Right ventricle myocardium inferior (tissue), 1 donor: ENCODE results near the gene HDLBP. TPM values are rescaled to one million over a fixed set of nuclear protein-coding genes. Genes with fewer than 3 reads are reported as not detected.
"Not testable (repeated sequence)": the region's sequence is repeated elsewhere in the genome, so short reads cannot be mapped to it uniquely, and the experiment has no call there.

ENCODE experiments used
- ATAC-seq: fragments of 200-7000 bp; cut with Tn5 transposase; one replicate; pipeline ENCODE4 v1.9.1; 2020; ENCODE audit warnings: mild to moderate bottlenecking, moderate library complexity
- DNase-seq: peaks from one replicate; pipeline ENCODE4 v3.0.0; 2021; ENCODE audit errors: missing footprints
- intact Hi-C: fragments of 100-400 bp; cut with DNase I; formaldehyde crosslinking; loops from one replicate; pipeline ENCODE4 v1.11.0; 2022
- total RNA-seq: library from RNA; stranded (reverse); fragmentation: NEBNext Ultra II Directional; extraction: Animal tissue kit (Norgen Biotek cat#: 25700); gene quantifications from one replicate; pipeline ENCODE4 v1.2.1, GENCODE V29; 2021
- donor health status: DM: no; HTN: yes; CAD: no; lungs with severe emphysema.

HDLBP gene
- total RNA-seq, 1 donor from 2014 or later = 393 TPM

- intact Hi-C loops = no loop called here
- no peak for ATAC-seq
- DNase-seq = peak; percentile 53
Measured at GRCh38 chr2:241207641-241208040, 107.8 kb downstream of the HDLBP start.

DNA sequence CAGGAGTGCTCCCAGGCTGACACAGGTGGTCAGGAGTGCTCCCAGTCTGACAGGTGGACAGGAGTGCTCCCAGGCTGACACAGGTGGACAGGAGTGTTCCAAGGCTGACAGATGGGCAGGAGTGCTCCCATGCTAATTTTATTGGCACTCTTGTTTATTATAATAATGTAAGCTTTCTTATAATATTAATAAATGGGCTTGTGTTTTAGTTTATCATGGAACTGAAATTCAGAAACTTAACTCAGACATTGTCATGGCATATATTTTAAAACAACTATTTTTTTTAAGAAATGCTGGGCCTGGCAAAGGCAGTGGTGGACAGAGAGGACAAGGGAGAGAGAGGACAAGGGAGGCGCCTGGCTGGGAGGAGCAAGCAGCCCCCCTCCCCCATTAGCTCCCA lies 108.3 kb downstream of the HDLBP start:
- DNase-seq (peak; percentile 17), ATAC-seq (no peak)
- intact Hi-C loops = no loop called here

GRCh38 chr2:241205086-241205485 lies 110.4 kb downstream of the HDLBP start:
- ATAC-seq (no peak), DNase-seq (peak; percentile 43)
- intact Hi-C loops = no loop called here

GRCh38 chr2:241204490-241204889 lies 111.0 kb downstream of the HDLBP start:
- intact Hi-C loops = no loop called here
- ATAC-seq (no peak), DNase-seq (peak; percentile 23)

- intact Hi-C loops = no loop called here
Measured at GRCh38 chr2:241204010-241204384, 111.5 kb downstream of the HDLBP start.

GRCh38 chr2:241203218-241204009 lies 112.1 kb downstream of the HDLBP start:
- intact Hi-C loops = no loop called here
- no peak for ATAC-seq
- DNase-seq = peak; percentile 57

More at GRCh38 chr2:241204010-241204384, 111.5 kb downstream of the HDLBP start:
- DNase-seq = peak; percentile 62
- ATAC-seq = no peak

- intact Hi-C loops = no loop called here
- ATAC-seq (no peak), DNase-seq (peak; percentile 8)
Measured at GRCh38 chr2:241202681-241203080, 112.8 kb downstream of the HDLBP start.

GRCh38 chr2:241202268-241202585 lies 113.2 kb downstream of the HDLBP start:
- DNase-seq (peak; percentile 53), ATAC-seq (no peak)
- intact Hi-C loops = no loop called here

- no peak for ATAC-seq
- peak; percentile 64 for DNase-seq
Measured at GRCh38 chr2:241201445-241202267, 113.8 kb downstream of the HDLBP start.

DNA sequence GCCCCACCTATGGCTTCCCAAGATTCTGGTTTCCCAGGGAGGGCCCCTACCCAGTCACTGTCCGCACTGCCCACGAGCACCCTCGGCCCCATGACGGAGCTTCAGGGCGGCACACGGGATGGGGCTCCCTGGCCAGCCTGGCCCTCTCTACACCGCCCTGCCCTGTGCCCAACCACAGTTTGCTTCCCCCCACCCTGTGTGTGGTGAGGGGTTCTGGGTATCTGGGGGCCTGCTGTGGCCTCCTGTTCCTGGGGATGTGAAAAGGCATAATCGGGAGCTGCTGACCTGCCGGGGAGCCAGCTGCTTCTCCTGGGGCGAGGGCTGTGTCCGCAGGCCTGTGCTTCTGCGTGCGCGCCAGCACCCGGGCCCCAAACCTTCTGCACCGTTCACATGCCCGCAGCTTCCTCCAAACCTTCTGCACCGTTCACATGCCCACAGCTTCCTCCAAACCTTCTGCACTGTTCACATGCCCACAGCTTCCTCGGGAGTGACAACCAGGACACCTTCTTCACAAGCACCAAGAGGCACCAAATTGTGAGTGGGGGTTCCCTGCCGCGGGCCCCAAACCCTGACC lies 114.6 kb downstream of the HDLBP start:
- intact Hi-C loops = no loop called here

More at GRCh38 chr2:241201445-241202267, 113.8 kb downstream of the HDLBP start:
- intact Hi-C loops = no loop called here

DNA sequence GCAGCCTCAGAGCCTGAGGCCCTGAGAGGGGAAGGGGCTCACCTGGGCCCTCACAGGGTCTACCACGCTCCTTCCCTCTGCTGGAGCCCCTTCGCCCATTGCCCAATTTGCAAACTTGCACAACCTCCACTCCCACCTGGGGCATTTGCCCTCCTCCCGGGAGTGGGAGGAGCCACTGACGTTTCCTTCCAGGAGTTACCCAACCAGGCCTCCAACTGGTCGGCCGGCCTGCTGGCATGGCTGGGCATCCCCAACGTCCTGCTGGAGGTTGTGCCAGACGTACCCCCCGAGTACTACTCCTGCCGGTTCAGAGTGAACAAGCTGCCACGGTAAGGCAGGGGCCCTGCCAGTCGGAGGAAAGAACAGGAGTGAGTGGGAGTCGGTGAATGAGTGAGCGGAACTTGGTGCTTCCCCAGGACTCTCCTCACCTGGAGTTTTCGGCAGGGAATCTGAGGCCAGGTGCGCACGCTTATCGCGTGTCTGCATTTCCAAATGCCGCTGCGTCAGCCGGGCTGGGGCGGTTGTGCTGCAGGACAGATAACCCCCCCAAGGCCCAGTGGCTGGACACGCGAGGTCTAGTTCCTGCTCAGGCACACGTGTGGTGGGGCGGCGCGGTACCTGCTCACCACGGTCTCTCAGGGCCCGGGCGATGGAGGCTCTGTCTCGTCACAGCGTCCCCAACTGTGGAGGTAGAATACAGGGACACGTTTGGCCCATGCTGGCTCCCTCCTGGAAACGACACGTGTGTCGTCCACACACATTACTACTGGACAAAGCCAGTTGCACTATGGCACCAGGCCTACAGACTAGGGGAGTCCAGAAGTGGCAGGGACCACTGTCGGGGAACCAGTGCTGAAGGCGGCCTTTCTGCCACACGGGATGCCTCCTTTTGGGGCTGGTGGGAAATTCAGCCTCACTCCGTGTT lies 115.3 kb downstream of the HDLBP start:
- intact Hi-C loops = no loop called here
- ATAC-seq (no peak), DNase-seq (peak; percentile 58)

More for the DNA sequence above, 114.6 kb downstream of the HDLBP start:
- no peak for ATAC-seq
- DNase-seq = peak; percentile 25

GRCh38 chr2:241199286-241199685 lies 116.2 kb downstream of the HDLBP start:
- ATAC-seq = no peak
- no peak for DNase-seq
- intact Hi-C loops = no loop called here

GRCh38 chr2:241198381-241199279 lies 116.8 kb downstream of the HDLBP start:
- intact Hi-C loops = no loop called here
- ATAC-seq (no peak), DNase-seq (no peak)

- ATAC-seq = no peak
- intact Hi-C loops = no loop called here
Measured at GRCh38 chr2:241197947-241198346, 117.5 kb downstream of the HDLBP start.

DNA sequence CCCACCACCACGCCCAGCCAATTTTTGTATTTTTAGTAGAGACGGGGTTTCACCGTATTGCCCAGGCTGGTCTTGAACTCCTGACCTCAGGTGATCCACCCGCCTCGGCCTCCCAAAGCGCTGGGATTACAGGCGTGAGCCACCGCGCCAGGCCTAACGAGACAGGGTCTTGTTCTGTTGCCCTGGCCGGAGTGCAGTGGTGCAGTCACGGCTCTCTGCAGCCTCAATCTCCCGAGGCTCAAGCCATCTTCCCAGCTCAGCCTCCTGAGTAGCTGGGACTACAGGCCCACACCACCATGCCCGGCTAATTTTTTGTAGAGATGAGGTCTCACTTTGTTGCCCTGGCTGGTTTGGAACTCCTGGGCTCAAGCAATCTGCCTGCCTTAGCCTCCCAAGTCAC lies 118.2 kb downstream of the HDLBP start:
- intact Hi-C loops, DNase-seq, ATAC-seq: not testable (repeated sequence)

More at GRCh38 chr2:241197947-241198346, 117.5 kb downstream of the HDLBP start:
- DNase-seq = no peak

DNA sequence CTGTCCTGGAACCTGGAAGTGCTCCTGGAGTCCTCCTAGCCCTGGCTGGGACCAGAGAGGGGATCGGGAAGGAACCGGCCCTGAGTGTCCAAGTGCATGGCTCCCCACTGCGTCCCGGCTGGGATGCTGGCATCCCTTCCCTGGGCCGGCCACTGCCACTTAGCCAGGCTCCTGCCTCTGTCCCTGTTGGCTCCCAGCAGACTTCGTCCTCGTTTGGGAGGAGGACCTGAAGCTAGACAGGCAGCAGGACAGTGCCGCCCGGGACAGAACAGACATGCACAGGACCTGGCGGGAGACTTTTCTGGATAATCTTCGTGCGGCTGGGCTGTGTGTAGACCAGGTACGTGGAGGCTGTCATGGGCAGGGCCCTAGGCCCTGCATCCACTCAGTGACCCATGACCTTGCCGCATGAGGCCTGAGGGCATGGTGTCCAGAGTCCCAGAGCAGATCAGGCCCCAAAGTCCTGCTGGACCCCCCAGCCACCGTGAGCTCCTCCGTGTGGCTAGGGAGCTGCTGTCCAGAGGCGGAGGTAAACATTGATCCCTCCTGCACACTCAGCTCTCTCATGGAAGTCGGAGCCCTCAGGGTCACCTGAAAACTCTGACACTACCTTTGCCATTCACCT lies 119.9 kb downstream of the HDLBP start:
- ATAC-seq (no peak), DNase-seq (no peak)
- intact Hi-C loops = no loop called here

- ATAC-seq (no peak), DNase-seq (no peak)
- intact Hi-C loops = no loop called here
Measured at GRCh38 chr2:241194811-241195210, 120.7 kb downstream of the HDLBP start.
